Measurements from ENCODE around the gene SLC6A6.

The SLC6A6 gene

GRCh38 chr3:14490255-14490654 lies 87.8 kb downstream of the SLC6A6 start:
- no peak overlapping the region for H3K4me3 ChIP-seq (ENCODE audit: low read depth, low read length)
- no peak for TF ChIP-seq CTCF (IDR thresholded peaks at IDR 0.05; ENCODE audit: low read depth, low read length, missing control alignments)
- no peak for DNase-seq (ENCODE audit: low read depth)
- in situ Hi-C loops (cut with HindIII; ENCODE audit: low sequenced_read_pairs), result no loop called here

GRCh38 chr3:14490831-14491230 lies 88.4 kb downstream of the SLC6A6 start:
- DNase-seq (ENCODE audit: low read depth), result no peak
- no peak overlapping the region for H3K4me3 ChIP-seq (ENCODE audit: low read depth, low read length)
- in situ Hi-C loops (cut with HindIII; ENCODE audit: low sequenced_read_pairs), result no loop called here
- TF ChIP-seq CTCF (IDR thresholded peaks at IDR 0.05; ENCODE audit: low read depth, low read length, missing control alignments), result no peak

- in situ Hi-C loops (cut with HindIII; ENCODE audit: low sequenced_read_pairs), result no loop called here
- no peak for DNase-seq (ENCODE audit: low read depth)
- TF ChIP-seq CTCF (IDR thresholded peaks at IDR 0.05; ENCODE audit: low read depth, low read length, missing control alignments), result no peak
- no peak overlapping the region for H3K4me3 ChIP-seq (ENCODE audit: low read depth, low read length)
Observed at GRCh38 chr3:14491396-14492190, 89.2 kb downstream of the SLC6A6 start.

GRCh38 chr3:14492948-14493881 lies 90.8 kb downstream of the SLC6A6 start:
- TF ChIP-seq CTCF (IDR thresholded peaks at IDR 0.05; ENCODE audit: low read depth, low read length, missing control alignments), result no peak
- H3K4me3 ChIP-seq (ENCODE audit: low read depth, low read length), result no peak overlapping the region
- no peak for DNase-seq (ENCODE audit: low read depth)
- in situ Hi-C loops (cut with HindIII; ENCODE audit: low sequenced_read_pairs), result no loop called here

GRCh38 chr3:14494279-14494972 lies 92.0 kb downstream of the SLC6A6 start:
- in situ Hi-C loops (cut with HindIII; ENCODE audit: low sequenced_read_pairs), result no loop called here
- no peak for DNase-seq (ENCODE audit: low read depth)
- H3K4me3 ChIP-seq (ENCODE audit: low read depth, low read length), result no peak overlapping the region
- no peak for TF ChIP-seq CTCF (IDR thresholded peaks at IDR 0.05; ENCODE audit: low read depth, low read length, missing control alignments)

GRCh38 chr3:14494973-14495300 lies 92.5 kb downstream of the SLC6A6 start:
- no peak for DNase-seq (ENCODE audit: low read depth)
- in situ Hi-C loops (cut with HindIII; ENCODE audit: low sequenced_read_pairs), result no loop called here
- no peak overlapping the region for H3K4me3 ChIP-seq (ENCODE audit: low read depth, low read length)
- no peak for TF ChIP-seq CTCF (IDR thresholded peaks at IDR 0.05; ENCODE audit: low read depth, low read length, missing control alignments)

All from astrocyte of the cerebellum (primary cell).